Spleen (tissue), 7 donors: ENCODE measurements around the gene RNF169.

Experiments
- POLR2A ChIP-seq, 3 donors: fragments of 450-650 bp; IDR thresholded peaks; one replicate each; pipeline ENCODE4 v1.5.1; 2017; ENCODE audit warnings: antibody characterized with exemption in 3 of 3, mild to moderate bottlenecking in 1 of 3
- POLR2AphosphoS5 ChIP-seq, 3 donors: sonication (generic); formaldehyde crosslinking; IDR thresholded peaks; one replicate each; pipeline ENCODE4 v1.5.1; 2017; ENCODE audit warnings: antibody characterized with exemption in 3 of 3
- TF ChIP-seq, protein P1 (sequence below), 11 experiments: fragments of 200-600 bp in 7 of 11; fragments of 450-650 bp in 4 of 11; sonication (generic) in 4 of 11; IDR thresholded peaks in 8 of 11; conservative IDR thresholded peaks in 3 of 11; 1 replicate in 7 of 11; 2 replicates in 4 of 11; pipeline versions ENCODE4 v1.4.0 to v1.8.0; 2016 to 2021; ENCODE audit warnings: antibody characterized with exemption in 11 of 11, inconsistent platforms in 4 of 11, mild to moderate bottlenecking in 1 of 11
- donor health status: DM: no; HTN: no; CAD: no; lungs with moderate emphysema.
- donor health status: DM: no; HTN: no; CAD: no.
- donor health status: DM: no; HTN: no; CAD: no.

DNA sequence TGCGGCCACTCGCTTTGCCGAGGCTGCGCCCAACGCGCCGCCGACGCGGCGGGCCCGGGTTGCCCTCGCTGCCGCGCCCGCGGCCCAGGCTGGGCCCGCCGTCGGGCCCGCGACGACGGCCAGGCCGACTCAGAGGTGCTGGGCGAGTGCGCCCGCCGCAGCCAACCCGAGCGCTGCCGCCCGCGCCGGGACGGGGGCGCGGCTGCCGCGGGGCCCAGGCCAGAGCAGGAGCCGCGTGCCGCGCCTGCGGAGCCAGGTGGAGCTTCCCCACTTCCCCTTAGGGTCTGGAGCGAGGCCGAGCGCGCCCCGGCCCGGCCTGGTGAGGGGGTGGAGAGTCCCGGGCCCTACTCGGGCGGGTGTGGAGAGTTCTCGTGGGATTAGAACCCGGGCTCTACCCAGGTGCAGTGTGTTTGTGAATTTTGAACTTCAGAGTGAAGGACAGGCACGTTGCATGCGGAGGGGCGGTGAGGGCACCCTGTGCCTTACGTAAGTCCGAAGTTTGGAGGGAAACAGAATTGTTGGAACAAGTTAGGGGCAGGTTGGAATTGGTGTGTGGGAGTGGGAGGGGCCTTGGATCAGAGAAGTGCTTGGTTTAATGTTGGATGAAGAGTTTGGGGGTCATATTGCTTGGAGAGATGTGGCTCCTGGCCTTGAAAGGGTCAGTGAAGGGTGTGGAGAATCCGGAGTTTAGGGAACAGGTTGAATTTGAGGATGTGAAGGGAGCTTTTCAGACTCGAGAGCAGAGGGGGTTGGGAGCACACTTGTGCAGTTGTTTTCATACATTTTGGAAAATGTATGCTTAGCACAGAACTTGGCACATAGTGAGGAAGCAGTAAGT is 697 bp downstream of the RNF169 start:
- TF ChIP-seq POLR2A (IDR thresholded peaks at IDR 0.05) (no peak), POLR2AphosphoS5 (IDR thresholded peaks at IDR 0.05) (no peak)
- TF ChIP-seq, protein P1, sequence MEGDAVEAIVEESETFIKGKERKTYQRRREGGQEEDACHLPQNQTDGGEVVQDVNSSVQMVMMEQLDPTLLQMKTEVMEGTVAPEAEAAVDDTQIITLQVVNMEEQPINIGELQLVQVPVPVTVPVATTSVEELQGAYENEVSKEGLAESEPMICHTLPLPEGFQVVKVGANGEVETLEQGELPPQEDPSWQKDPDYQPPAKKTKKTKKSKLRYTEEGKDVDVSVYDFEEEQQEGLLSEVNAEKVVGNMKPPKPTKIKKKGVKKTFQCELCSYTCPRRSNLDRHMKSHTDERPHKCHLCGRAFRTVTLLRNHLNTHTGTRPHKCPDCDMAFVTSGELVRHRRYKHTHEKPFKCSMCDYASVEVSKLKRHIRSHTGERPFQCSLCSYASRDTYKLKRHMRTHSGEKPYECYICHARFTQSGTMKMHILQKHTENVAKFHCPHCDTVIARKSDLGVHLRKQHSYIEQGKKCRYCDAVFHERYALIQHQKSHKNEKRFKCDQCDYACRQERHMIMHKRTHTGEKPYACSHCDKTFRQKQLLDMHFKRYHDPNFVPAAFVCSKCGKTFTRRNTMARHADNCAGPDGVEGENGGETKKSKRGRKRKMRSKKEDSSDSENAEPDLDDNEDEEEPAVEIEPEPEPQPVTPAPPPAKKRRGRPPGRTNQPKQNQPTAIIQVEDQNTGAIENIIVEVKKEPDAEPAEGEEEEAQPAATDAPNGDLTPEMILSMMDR (IDR thresholded peaks at IDR 0.05 in 8 of 11, conservative IDR thresholded peaks at IDR 0.05 in 3 of 11) = peak in 1 of 11 experiments; percentile 5
